GM10847 (cell line): ENCODE data around the gene HS3ST4.

Experiments
- POLR2A ChIP-seq: IDR thresholded peaks from 2 replicates; pipeline ENCODE4 v1.6.1; 2011; ENCODE audit not compliant: insufficient read length; ENCODE audit errors: extremely low read depth

The HS3ST4 gene

GRCh38 chr16:25713785-25714570 lies 22.2 kb downstream of the HS3ST4 start:
- TF ChIP-seq POLR2A = no peak

GRCh38 chr16:25716186-25716585 lies 24.4 kb downstream of the HS3ST4 start:
- no peak for TF ChIP-seq POLR2A

- no peak for TF ChIP-seq POLR2A
Measured at GRCh38 chr16:25721439-25721838, 29.7 kb downstream of the HS3ST4 start.

GRCh38 chr16:25726430-25727098 lies 34.8 kb downstream of the HS3ST4 start:
- TF ChIP-seq POLR2A = no peak

- no peak for TF ChIP-seq POLR2A
Measured at GRCh38 chr16:25729188-25729915, 37.6 kb downstream of the HS3ST4 start.

GRCh38 chr16:25730396-25730795 lies 38.6 kb downstream of the HS3ST4 start:
- TF ChIP-seq POLR2A = no peak

GRCh38 chr16:25734430-25735385 lies 42.9 kb downstream of the HS3ST4 start:
- TF ChIP-seq POLR2A = no peak

GRCh38 chr16:25735645-25736044 lies 43.9 kb downstream of the HS3ST4 start:
- no peak for TF ChIP-seq POLR2A

GRCh38 chr16:25747160-25747758 lies 55.5 kb downstream of the HS3ST4 start:
- TF ChIP-seq POLR2A = no peak

- TF ChIP-seq POLR2A = no peak
Measured at GRCh38 chr16:25748092-25748654, 56.4 kb downstream of the HS3ST4 start.

- TF ChIP-seq POLR2A = no peak
Measured at GRCh38 chr16:25750488-25751216, 58.9 kb downstream of the HS3ST4 start.

- no peak for TF ChIP-seq POLR2A
Measured at GRCh38 chr16:25751230-25751835, 59.6 kb downstream of the HS3ST4 start.

- no peak for TF ChIP-seq POLR2A
Measured at GRCh38 chr16:25764466-25764865, 72.7 kb downstream of the HS3ST4 start.

GRCh38 chr16:25771216-25771615 lies 79.5 kb downstream of the HS3ST4 start:
- no peak for TF ChIP-seq POLR2A
